ENCODE data around the gene TICAM2.

The TICAM2 gene

GRCh38 chr5:115579747-115580173 lies 22.5 kb downstream of the TICAM2 start:
- no peak for TF ChIP-seq CTCF (IDR thresholded peaks at IDR 0.05; ENCODE audit: borderline replicate concordance, insufficient read depth, low read depth, low read length)
- H3K4me3 ChIP-seq (ENCODE audit: low read depth, low read length) = no peak overlapping the region

GRCh38 chr5:115579216-115579615 lies 23.1 kb downstream of the TICAM2 start:
- no peak overlapping the region for H3K4me3 ChIP-seq (ENCODE audit: low read depth, low read length)
- no peak for TF ChIP-seq CTCF (IDR thresholded peaks at IDR 0.05; ENCODE audit: borderline replicate concordance, insufficient read depth, low read depth, low read length)

- no peak overlapping the region for H3K4me3 ChIP-seq (ENCODE audit: low read depth, low read length)
- TF ChIP-seq CTCF (IDR thresholded peaks at IDR 0.05; ENCODE audit: borderline replicate concordance, insufficient read depth, low read depth, low read length) = no peak
Measured at GRCh38 chr5:115578657-115579056, 23.6 kb downstream of the TICAM2 start.

- no peak overlapping the region for H3K4me3 ChIP-seq (ENCODE audit: low read depth, low read length)
- TF ChIP-seq CTCF (IDR thresholded peaks at IDR 0.05; ENCODE audit: borderline replicate concordance, insufficient read depth, low read depth, low read length) = no peak
Measured at GRCh38 chr5:115577741-115578140, 24.5 kb downstream of the TICAM2 start.

- TF ChIP-seq CTCF (IDR thresholded peaks at IDR 0.05; ENCODE audit: borderline replicate concordance, insufficient read depth, low read depth, low read length) = no peak
- H3K4me3 ChIP-seq (ENCODE audit: low read depth, low read length) = no peak overlapping the region
Measured at GRCh38 chr5:115577329-115577728, 24.9 kb downstream of the TICAM2 start.

- TF ChIP-seq CTCF (IDR thresholded peaks at IDR 0.05; ENCODE audit: borderline replicate concordance, insufficient read depth, low read depth, low read length) = no peak
- H3K4me3 ChIP-seq (ENCODE audit: low read depth, low read length) = no peak overlapping the region
Measured at GRCh38 chr5:115575167-115576070, 26.9 kb downstream of the TICAM2 start.

GRCh38 chr5:115573133-115573532 lies 29.1 kb downstream of the TICAM2 start:
- no peak overlapping the region for H3K4me3 ChIP-seq (ENCODE audit: low read depth, low read length)
- no peak for TF ChIP-seq CTCF (IDR thresholded peaks at IDR 0.05; ENCODE audit: borderline replicate concordance, insufficient read depth, low read depth, low read length)
